ENCODE data around the gene SFT2D1.
A peak's percentile ranks its signal among the peaks of the same experiment; 100 is the strongest.

SFT2D1 gene

DNA sequence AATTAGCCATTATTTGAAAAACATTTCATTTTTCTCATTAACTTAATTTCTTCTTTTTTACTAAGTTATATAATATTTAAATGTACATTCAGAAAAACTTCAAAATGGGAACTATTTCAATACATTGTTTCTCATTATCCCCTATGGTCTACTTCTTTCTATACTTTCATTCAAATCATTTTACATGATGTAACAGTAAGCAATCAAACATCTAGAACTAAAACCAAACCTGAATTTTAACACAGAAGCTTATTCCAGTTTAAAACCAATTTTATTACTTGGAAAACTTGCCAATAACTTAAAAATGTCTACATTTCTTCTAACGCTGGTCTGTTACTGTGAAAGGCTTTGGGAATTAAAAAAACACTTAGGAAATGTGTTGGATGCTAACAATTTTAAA, 29.5 kb downstream of the SFT2D1 start:
- peaks cover 5 to 9% of the 10 kb centered on the region in 2 experiments for H3K4me1 ChIP-seq (ENCODE audit: control insufficient read depth in 1 of 2, insufficient read depth in 1 of 2, low read depth in 1 of 2, low read length in 1 of 2)
- peaks cover 46% of the 10 kb centered on the region for H3K27me3 ChIP-seq
- TF ChIP-seq, protein P1, sequence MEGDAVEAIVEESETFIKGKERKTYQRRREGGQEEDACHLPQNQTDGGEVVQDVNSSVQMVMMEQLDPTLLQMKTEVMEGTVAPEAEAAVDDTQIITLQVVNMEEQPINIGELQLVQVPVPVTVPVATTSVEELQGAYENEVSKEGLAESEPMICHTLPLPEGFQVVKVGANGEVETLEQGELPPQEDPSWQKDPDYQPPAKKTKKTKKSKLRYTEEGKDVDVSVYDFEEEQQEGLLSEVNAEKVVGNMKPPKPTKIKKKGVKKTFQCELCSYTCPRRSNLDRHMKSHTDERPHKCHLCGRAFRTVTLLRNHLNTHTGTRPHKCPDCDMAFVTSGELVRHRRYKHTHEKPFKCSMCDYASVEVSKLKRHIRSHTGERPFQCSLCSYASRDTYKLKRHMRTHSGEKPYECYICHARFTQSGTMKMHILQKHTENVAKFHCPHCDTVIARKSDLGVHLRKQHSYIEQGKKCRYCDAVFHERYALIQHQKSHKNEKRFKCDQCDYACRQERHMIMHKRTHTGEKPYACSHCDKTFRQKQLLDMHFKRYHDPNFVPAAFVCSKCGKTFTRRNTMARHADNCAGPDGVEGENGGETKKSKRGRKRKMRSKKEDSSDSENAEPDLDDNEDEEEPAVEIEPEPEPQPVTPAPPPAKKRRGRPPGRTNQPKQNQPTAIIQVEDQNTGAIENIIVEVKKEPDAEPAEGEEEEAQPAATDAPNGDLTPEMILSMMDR (IDR thresholded peaks at IDR 0.05), result no peak
- H3K4me3 ChIP-seq (ENCODE audit: low read depth in 1 of 2, low read length in 1 of 2), result no peak overlapping the region
- peaks cover 2% of the 10 kb centered on the region for H3K36me3 ChIP-seq
- no peak overlapping the region for H3K27ac ChIP-seq
- H3K9me3 ChIP-seq, result no peaks in the 10 kb centered on the region

DNA sequence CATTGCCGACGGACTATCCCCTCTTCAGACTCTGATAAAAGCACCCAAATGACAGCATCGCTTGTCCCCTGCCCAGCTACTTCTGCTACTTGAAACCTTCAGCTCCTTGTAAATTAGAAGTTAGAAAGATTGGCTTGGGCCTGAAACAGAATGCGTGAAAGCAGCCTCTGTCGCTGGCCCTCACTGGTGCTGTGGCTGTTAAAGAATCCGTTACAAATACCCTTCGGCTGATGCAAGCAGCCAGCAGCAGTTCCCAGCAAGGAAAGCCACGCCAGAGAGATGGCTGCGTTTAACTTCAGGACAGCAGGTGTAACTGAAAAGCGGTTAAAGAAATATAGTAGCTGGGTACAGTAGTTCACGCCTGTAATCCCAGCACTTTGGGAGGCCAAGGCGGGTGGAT, 31.7 kb downstream of the SFT2D1 start:
- Histone ChIP-seq H3K27me3 (peaks cover 68% of the 10 kb centered on the region), H3K36me3 (no peaks in the 10 kb centered on the region), H3K27ac (no peak overlapping the region), H3K4me1 (ENCODE audit: control insufficient read depth in 1 of 2, insufficient read depth in 1 of 2, low read depth in 1 of 2, low read length in 1 of 2) (peaks cover 14 to 23% of the 10 kb centered on the region in 2 experiments), H3K4me3 (ENCODE audit: low read depth in 1 of 2, low read length in 1 of 2) (no peak overlapping the region), H3K9me3 (no peaks in the 10 kb centered on the region)
- TF ChIP-seq, protein P1 (IDR thresholded peaks at IDR 0.05), result no peak

DNA sequence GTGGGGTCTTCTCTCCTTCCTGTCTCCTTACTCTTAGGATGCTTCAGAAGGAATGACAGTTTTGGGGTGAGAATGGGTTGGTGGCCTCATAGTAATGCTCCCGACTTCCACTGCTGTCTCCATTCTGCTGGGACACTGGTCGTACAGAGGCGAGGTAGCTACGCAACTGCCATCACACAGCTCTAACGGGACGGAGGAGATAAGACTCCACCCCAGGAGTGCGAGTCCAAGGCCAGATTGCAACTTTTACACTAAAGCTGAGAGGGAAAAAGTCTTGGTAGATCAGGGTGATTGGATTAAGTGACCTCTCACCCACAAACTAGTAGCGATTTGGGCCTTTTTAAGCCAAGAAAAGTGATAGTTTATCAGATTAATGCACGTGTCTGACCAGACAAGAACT, 32.4 kb downstream of the SFT2D1 start:
- Histone ChIP-seq H3K27ac (no peak overlapping the region), H3K9me3 (no peaks in the 10 kb centered on the region), H3K27me3 (peaks cover 75% of the 10 kb centered on the region), H3K4me3 (ENCODE audit: low read depth in 1 of 2, low read length in 1 of 2) (no peak overlapping the region), H3K4me1 (ENCODE audit: control insufficient read depth in 1 of 2, insufficient read depth in 1 of 2, low read depth in 1 of 2, low read length in 1 of 2) (peaks cover 14 to 23% of the 10 kb centered on the region in 2 experiments), H3K36me3 (no peaks in the 10 kb centered on the region)
- TF ChIP-seq, protein P1 (IDR thresholded peaks at IDR 0.05), result no peak

DNA sequence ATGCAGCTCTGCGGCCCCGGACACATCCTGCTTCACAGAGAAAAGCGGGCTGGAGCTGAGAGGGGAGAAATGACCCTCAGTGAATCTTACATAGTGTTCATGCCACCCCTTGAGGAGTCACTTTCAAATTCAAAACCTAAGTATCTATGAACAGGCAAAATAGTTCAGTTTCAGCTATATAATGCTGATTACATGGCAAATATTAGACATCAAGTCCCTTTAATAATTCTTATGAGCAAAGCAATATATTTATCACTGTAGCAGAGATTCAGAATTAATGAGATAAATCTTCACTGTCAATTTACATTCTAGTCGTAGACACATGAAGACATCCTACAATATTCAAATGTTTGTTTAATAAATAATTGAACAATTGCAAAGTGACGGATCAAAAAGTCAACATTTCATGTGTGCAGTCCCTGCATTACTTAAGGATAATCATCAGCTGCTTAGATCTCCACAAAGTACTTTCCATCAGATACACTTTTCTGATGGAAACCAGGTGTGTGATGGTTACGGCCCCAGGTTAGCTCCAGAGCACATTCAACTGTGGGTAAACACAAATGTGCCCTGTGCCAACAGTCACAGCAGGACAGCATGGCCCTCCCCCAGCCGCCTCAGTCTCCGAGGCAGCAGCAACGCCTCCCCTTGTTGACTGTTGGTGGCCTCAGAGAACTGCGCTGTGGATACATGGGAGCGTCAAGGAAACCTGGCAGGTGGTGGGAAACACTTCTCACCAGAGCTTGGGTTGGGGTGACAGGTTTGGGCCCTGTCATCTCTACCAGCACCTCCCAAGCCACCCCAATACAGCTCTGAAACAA, 33.4 kb downstream of the SFT2D1 start:
- Histone ChIP-seq H3K4me1 (ENCODE audit: control insufficient read depth in 1 of 2, insufficient read depth in 1 of 2, low read depth in 1 of 2, low read length in 1 of 2) (peaks cover 14 to 23% of the 10 kb centered on the region in 2 experiments), H3K27me3 (peaks cover 85% of the 10 kb centered on the region), H3K27ac (no peak overlapping the region), H3K9me3 (no peaks in the 10 kb centered on the region), H3K36me3 (no peaks in the 10 kb centered on the region), H3K4me3 (ENCODE audit: low read depth in 1 of 2, low read length in 1 of 2) (no peak overlapping the region)
- TF ChIP-seq, protein P1 (IDR thresholded peaks at IDR 0.05), result no peak

DNA sequence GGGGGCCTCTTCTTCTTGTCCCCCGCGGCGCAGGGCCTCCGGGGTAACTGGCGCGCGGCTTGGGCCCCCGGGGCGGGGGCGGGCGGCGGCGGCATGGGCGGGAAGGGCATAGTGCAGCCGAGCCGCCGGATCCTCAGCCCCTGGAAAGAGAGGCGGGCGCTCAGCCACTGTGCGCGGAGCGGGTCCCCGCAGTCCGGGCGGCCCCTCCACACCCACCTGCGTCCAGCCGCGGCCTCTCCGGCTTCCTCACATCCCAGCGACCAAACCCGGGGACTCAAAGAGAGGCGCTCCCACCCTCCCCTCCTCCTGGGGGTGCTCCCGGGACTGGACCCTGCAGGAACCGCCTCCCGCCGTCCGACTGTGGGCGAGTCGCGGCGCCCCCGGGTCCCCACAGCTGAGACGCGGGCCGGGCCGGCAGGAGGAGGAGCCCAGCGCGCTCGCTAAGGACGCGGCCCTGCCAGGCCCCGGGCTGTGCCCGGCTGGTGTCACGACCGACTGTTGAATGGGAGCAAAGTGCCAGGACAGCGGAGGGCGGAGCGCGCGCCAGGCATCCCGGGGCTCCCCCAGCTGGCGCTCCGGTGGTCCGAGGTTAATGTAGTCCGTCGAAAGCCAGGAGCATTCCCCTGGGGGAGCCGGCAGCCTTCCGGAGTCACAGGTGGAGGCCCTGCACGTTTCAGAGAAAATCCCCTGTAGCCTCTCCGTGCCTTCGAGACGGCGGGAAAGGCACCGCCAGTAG, 34.1 kb downstream of the SFT2D1 start, which contains the start of gene PRR18:
Gene PRR18, minus strand, starts transcription at position 360 of the 736 bp plus-strand sequence. Its CDS starts 250 bp downstream, at position 110.
- Histone ChIP-seq H3K27ac (no peak within 1 kb of the TSS), H3K4me1 (ENCODE audit: control insufficient read depth in 1 of 2, insufficient read depth in 1 of 2, low read depth in 1 of 2, low read length in 1 of 2) (peaks cover 14 to 23% of the 10 kb centered on the region in 2 experiments), H3K27me3 (peaks cover 92% of the 10 kb centered on the region), H3K9me3 (no peaks in the 10 kb centered on the region), H3K36me3 (no peaks in the 10 kb centered on the region), H3K4me3 (ENCODE audit: low read depth in 1 of 2, low read length in 1 of 2) (peak within 1 kb of the TSS; percentile 3 to 34)
- TF ChIP-seq, protein P1 (IDR thresholded peaks at IDR 0.05), result no peak
